Gastroesophageal sphincter (tissue), 4 donors: Measurements from ENCODE around the gene RHOC. TPM values are rescaled to one million over a fixed set of nuclear protein-coding genes. Genes with fewer than 3 reads are reported as not detected.
A peak's percentile ranks its signal among the peaks of the same experiment; 100 is the strongest.

Experiments
- ATAC-seq: fragments of 150-250 bp; one replicate; pipeline ENCODE4 v1.9.1; 2016; ENCODE audit warnings: mild to moderate bottlenecking, moderate library complexity
- H3K27ac ChIP-seq, 4 donors: fragments of 200-600 bp; sonication (generic) in 3 of 4; 1 replicate in 3 of 4; 2 replicates in 1 of 4; pipeline ENCODE4 v1.5.1; 2016 to 2019
- H3K27me3 ChIP-seq: fragments of 200-600 bp; sonication (generic); one replicate; pipeline ENCODE4 v1.5.1; 2019
- H3K36me3 ChIP-seq, 2 donors: fragments of 200-600 bp; sonication (generic); one replicate each; pipeline ENCODE4 v1.5.1; 2019; ENCODE audit warnings: control low read depth in 1 of 2
- H3K4me1 ChIP-seq, 3 donors: fragments of 200-600 bp; sonication (generic); 1 replicate in 2 of 3; 2 replicates in 1 of 3; pipeline ENCODE4 v1.5.1; 2016 to 2019; ENCODE audit warnings: control low read depth in 2 of 3
- H3K4me3 ChIP-seq, 2 donors: fragments of 200-600 bp; sonication (generic); one replicate each; pipeline ENCODE4 v1.5.1; 2019; ENCODE audit warnings: mild to moderate bottlenecking in 1 of 2, moderate library complexity in 1 of 2
- H3K9me3 ChIP-seq, 3 donors: fragments of 200-600 bp; sonication (generic); one replicate each; pipeline ENCODE4 v1.5.1; 2017 to 2019; ENCODE audit warnings: control low read depth in 2 of 3
- EP300 ChIP-seq: sonication (generic); formaldehyde crosslinking; IDR thresholded peaks from one replicate; pipeline ENCODE4 v1.6.1; 2017; ENCODE audit warnings: antibody characterized with exemption, mild to moderate bottlenecking
- POLR2A ChIP-seq, 2 donors: fragments of 450-650 bp; IDR thresholded peaks; one replicate each; pipeline ENCODE4 v1.6.1; 2017; ENCODE audit warnings: antibody characterized with exemption in 2 of 2, mild to moderate bottlenecking in 2 of 2, moderate library complexity in 1 of 2
- POLR2AphosphoS5 ChIP-seq: sonication (generic); formaldehyde crosslinking; IDR thresholded peaks from one replicate; pipeline ENCODE4 v1.6.1; 2017; ENCODE audit warnings: antibody characterized with exemption
- WGBS, 2 donors: methylation state at CpG; one replicate each; pipeline ENCODE4 v1.1.5; 2018; ENCODE audit warnings: low coverage in 1 of 2; 5-methylcytosine and 5-hydroxymethylcytosine counted together
- total RNA-seq, 4 donors: library from RNA; depleted of rRNA; stranded (reverse); fragments of >200 nt; gene quantifications; one replicate each; pipeline ENCODE4 v1.1.0, GENCODE V29; 2016
- TF ChIP-seq, protein P1 (sequence below), 4 experiments: fragments of 200-600 bp in 2 of 4; fragments of 450-650 bp in 2 of 4; sonication (generic) in 1 of 4; IDR thresholded peaks; one replicate each; pipeline ENCODE4 v1.5.1; 2017 to 2019; ENCODE audit warnings: antibody characterized with exemption in 4 of 4, mild to moderate bottlenecking in 2 of 4, moderate library complexity in 2 of 4

RHOC gene
- total RNA-seq, 4 donors from 2014 or later: 183 to 354 (median 240) TPM

DNA sequence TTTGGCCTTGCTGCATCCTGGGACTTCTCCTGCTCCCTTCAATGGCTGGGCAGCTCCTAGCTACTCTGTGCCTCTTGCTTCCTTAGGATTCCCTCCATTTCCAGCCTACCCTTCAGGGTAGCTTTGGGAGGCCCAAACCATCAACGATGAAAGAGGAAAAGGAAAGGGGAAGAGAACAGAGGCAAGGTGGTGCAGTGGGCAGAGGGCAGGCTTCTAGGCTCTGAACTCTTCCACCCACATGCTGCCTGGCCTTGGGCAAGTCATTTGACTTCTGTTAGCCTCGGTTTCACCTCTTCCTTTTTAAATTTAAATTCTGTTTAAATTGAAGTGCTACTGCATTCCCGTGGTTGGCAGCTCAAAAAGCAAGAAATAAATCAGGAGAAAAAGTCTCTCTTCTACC is 13.9 kb upstream of the RHOC start:
- ATAC-seq: no peak
- Histone ChIP-seq H3K27ac (no peak overlapping the region), H3K4me3 (no peak overlapping the region), H3K36me3 (no peaks in the 10 kb centered on the region), H3K4me1 (peaks cover 0 to 29% (median 16%) of the 10 kb centered on the region in 3 donors), H3K9me3 (no peaks in the 10 kb centered on the region), H3K27me3 (peaks cover 32% of the 10 kb centered on the region)
- 83 to 100% methylated on average over 2 to 3 of the region's 3 CpGs for WGBS, 2 donors
- no peak for TF ChIP-seq POLR2A (IDR thresholded peaks at IDR 0.05)
- TF ChIP-seq, protein P1, sequence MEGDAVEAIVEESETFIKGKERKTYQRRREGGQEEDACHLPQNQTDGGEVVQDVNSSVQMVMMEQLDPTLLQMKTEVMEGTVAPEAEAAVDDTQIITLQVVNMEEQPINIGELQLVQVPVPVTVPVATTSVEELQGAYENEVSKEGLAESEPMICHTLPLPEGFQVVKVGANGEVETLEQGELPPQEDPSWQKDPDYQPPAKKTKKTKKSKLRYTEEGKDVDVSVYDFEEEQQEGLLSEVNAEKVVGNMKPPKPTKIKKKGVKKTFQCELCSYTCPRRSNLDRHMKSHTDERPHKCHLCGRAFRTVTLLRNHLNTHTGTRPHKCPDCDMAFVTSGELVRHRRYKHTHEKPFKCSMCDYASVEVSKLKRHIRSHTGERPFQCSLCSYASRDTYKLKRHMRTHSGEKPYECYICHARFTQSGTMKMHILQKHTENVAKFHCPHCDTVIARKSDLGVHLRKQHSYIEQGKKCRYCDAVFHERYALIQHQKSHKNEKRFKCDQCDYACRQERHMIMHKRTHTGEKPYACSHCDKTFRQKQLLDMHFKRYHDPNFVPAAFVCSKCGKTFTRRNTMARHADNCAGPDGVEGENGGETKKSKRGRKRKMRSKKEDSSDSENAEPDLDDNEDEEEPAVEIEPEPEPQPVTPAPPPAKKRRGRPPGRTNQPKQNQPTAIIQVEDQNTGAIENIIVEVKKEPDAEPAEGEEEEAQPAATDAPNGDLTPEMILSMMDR (IDR thresholded peaks at IDR 0.05): no peak
- no peak for TF ChIP-seq POLR2AphosphoS5
- TF ChIP-seq EP300: no peak

DNA sequence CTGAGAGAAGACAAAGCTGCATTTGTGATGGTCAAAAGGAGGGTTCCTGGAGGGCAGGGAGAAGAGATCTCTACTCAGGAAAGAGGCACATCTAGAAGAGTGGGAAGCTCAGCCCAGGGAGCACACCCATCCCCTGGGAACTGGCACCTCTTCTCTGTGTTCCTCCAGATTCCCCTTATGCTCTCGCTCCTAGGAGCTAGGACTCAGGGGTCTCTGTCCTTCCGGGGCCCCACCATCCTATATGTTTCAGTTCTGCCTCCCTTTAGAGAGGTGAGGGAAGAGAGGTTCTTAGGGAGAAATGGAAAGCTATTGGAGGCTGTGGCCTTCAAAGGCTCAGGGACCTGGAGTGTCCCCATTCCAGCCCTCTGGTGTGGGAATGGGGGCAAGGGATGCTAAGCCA is 12.8 kb upstream of the RHOC start:
- no peaks in the 10 kb centered on the region for H3K9me3 ChIP-seq
- no peaks in the 10 kb centered on the region for H3K36me3 ChIP-seq
- H3K4me3 ChIP-seq: no peak overlapping the region
- no peak for ATAC-seq
- 83% methylated on average over 1 of the region's 2 CpGs; no CpG with 5 or more reads in 1 of the 2 donors for WGBS, 2 donors
- H3K4me1 ChIP-seq: peaks cover 0 to 39% (median 22%) of the 10 kb centered on the region in 3 donors
- H3K27me3 ChIP-seq: peaks cover 32% of the 10 kb centered on the region
- TF ChIP-seq POLR2A (IDR thresholded peaks at IDR 0.05): no peak
- no peak for TF ChIP-seq EP300
- TF ChIP-seq, protein P1 (IDR thresholded peaks at IDR 0.05): no peak
- no peak for TF ChIP-seq POLR2AphosphoS5
- no peak overlapping the region for H3K27ac ChIP-seq

DNA sequence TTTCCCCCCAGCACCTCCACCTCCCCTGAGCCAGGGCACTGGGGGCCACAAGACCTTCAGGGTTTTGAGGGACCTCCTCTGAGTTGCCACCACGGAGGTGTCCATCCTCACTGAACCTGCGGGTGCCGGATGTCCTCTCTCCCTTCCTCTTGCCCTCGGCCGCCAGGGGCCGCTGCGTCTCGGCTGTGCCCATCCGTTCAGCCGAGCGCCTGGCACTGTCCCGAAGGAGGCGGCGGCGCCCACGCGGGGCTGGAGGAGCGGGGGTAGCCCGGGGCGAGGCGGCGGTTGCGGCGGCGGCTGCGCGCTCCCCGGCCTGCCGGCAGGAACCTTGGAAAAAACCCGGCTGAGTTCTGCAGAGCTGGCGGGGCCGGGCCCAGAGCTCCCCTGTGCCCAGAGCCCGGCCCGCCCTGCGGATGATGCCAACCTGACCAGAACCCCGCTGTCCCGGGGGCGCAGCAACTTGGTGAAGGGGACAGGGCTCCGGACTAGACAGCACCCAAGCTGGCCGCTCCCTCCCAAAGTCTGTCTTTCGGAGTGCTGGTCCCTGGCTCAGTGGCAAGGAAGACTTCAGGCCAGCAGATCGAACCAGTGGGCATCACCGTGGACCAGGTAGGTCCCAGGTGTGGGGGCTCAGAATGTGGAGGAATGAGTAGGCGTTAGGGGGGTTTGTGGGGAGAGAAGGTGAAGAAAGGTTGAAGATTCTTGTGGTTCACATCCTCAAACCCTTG is 11.9 kb upstream of the RHOC start:
- Histone ChIP-seq H3K27ac (no peak overlapping the region), H3K27me3 (peaks cover 31% of the 10 kb centered on the region), H3K9me3 (no peaks in the 10 kb centered on the region), H3K36me3 (no peaks in the 10 kb centered on the region), H3K4me1 (peaks cover 0 to 47% (median 29%) of the 10 kb centered on the region in 3 donors), H3K4me3 (peak overlapping the region in 1 of 2 donors; percentile 40)
- TF ChIP-seq, protein P1 (IDR thresholded peaks at IDR 0.05): peak; percentile 74 to 92 (median 84)
- no peak for TF ChIP-seq POLR2A (IDR thresholded peaks at IDR 0.05)
- TF ChIP-seq POLR2AphosphoS5: no peak
- TF ChIP-seq EP300: no peak
- ATAC-seq: peak; percentile 44
- WGBS, 2 donors: 19% methylated on average over 2 of the region's 44 CpGs; no CpG with 5 or more reads in 1 of the 2 donors

DNA sequence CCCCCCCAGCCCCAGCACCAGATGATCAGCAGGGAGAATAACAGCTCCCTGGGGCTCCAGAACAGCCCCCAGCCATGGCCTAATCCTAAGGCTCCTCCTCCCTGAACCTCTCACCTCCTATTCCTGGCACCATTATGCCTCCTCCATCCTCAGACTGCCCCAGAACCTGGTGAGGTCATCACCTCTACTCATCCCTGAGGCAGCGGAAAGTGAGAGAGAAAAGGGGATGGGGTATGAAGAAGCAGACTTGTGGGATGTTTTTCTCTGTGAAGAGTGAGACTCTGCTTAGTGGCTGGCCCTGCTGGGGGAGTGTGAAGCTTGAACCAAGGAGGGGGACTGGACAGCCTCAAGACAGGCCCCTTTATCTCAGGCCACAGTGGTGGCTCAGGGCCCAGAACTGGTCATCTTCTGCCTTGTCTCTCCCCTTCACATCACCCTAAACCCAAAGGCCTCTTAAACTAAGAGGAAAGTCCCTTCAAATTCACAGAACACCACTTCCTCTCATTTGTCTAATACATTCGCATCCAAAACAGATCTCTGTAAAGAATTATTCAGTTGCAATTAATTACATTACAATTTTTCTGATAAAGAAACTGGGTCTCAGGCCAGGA is 10.4 kb upstream of the RHOC start:
- TF ChIP-seq POLR2AphosphoS5: no peak
- TF ChIP-seq, protein P1 (IDR thresholded peaks at IDR 0.05): no peak
- no peak for TF ChIP-seq EP300
- no peak for TF ChIP-seq POLR2A (IDR thresholded peaks at IDR 0.05)
- H3K9me3 ChIP-seq: no peaks in the 10 kb centered on the region
- peaks cover 0 to 44% (median 27%) of the 10 kb centered on the region in 3 donors for H3K4me1 ChIP-seq
- no peak overlapping the region for H3K4me3 ChIP-seq
- ATAC-seq: no peak
- WGBS, 2 donors: 63 to 80% methylated on average over 1 to 2 of the region's 2 CpGs
- no peak overlapping the region for H3K27ac ChIP-seq
- peaks cover 19% of the 10 kb centered on the region for H3K27me3 ChIP-seq
- no peaks in the 10 kb centered on the region for H3K36me3 ChIP-seq
